Fibroblast of lung (primary cell): ENCODE measurements around the gene NSMF.

Experiments used
- EZH2 ChIP-seq: IDR thresholded peaks from 2 replicates; pipeline ENCODE4 v1.5.1; 2012; ENCODE audit warnings: low read length, control low read depth, mild to moderate bottlenecking; ENCODE audit errors: missing control alignments
- TF ChIP-seq, protein P1 (sequence below), 2 donors: IDR thresholded peaks in 1 of 2; conservative IDR thresholded peaks in 1 of 2; 1 replicate in 1 of 2; 2 replicates in 1 of 2; pipeline ENCODE4 v1.5.1; 2011 to 2012; ENCODE audit warnings: low read length in 2 of 2, control low read depth in 1 of 2, inconsistent platforms in 1 of 2, low read depth in 1 of 2, mild to moderate bottlenecking in 1 of 2

DNA sequence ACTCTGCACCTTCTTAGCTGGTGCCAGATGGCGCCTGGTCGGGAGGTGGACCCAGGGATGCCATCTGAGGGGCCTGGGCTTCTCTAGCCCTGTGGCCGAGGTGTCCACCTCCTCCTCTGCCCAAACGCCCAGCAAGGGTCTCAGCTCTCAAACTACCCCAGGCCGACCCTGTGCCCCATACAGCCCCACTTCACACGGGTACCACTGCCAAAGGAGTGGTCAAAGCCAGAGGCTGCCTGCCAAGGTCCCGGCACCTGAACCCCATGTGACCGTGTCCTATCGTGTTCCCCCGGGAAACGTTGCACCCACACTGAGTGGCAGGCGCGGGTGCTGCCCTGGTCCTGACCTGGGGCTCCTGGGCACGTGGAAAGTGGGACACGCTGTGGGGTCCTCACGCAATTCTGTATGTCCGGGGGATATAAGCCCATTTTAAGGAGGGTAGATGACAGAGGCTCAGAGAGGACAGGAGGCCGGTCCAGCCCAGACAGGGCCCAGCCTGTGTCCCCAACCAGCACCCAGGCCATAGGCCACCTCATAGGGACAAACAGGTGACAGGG lies 19.9 kb downstream of the NSMF start:
- TF ChIP-seq, protein P1, sequence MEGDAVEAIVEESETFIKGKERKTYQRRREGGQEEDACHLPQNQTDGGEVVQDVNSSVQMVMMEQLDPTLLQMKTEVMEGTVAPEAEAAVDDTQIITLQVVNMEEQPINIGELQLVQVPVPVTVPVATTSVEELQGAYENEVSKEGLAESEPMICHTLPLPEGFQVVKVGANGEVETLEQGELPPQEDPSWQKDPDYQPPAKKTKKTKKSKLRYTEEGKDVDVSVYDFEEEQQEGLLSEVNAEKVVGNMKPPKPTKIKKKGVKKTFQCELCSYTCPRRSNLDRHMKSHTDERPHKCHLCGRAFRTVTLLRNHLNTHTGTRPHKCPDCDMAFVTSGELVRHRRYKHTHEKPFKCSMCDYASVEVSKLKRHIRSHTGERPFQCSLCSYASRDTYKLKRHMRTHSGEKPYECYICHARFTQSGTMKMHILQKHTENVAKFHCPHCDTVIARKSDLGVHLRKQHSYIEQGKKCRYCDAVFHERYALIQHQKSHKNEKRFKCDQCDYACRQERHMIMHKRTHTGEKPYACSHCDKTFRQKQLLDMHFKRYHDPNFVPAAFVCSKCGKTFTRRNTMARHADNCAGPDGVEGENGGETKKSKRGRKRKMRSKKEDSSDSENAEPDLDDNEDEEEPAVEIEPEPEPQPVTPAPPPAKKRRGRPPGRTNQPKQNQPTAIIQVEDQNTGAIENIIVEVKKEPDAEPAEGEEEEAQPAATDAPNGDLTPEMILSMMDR (conservative IDR thresholded peaks at IDR 0.05 in 1 of 2, IDR thresholded peaks at IDR 0.05 in 1 of 2; ENCODE audit: low read depth in 1 of 2, low read length in 2 of 2), result no peak
- no peak for TF ChIP-seq EZH2
